ENCODE measurements around the gene GARIN5B.
"Not testable (repeated sequence)": the region's sequence is repeated elsewhere in the genome, so short reads cannot be mapped to it uniquely, and the experiment has no call there.

GARIN5B gene

GRCh38 chr19:55352040-55352439, 11.0 kb downstream of the GARIN5B start:
- no peak for DNase-seq (ENCODE audit: extremely low read depth in 1 of 2, low read depth in 1 of 2)

- no peak for DNase-seq (ENCODE audit: extremely low read depth in 1 of 2, low read depth in 1 of 2)
These were observed 12.3 kb downstream of the GARIN5B start for GRCh38 chr19:55350620-55351315.

- DNase-seq (ENCODE audit: extremely low read depth in 1 of 2, low read depth in 1 of 2): no peak
These were observed 14.6 kb downstream of the GARIN5B start for GRCh38 chr19:55348317-55349034.

- no peak for DNase-seq (ENCODE audit: extremely low read depth in 1 of 2, low read depth in 1 of 2)
These were observed 15.5 kb downstream of the GARIN5B start for GRCh38 chr19:55347442-55348009.

- DNase-seq (ENCODE audit: extremely low read depth in 1 of 2, low read depth in 1 of 2): no peak
These were observed 16.2 kb downstream of the GARIN5B start for GRCh38 chr19:55346725-55347441.

GRCh38 chr19:55345818-55346724, 17.0 kb downstream of the GARIN5B start:
- DNase-seq (ENCODE audit: extremely low read depth in 1 of 2, low read depth in 1 of 2): no peak

GRCh38 chr19:55345101-55345817, 17.8 kb downstream of the GARIN5B start:
- DNase-seq (ENCODE audit: extremely low read depth in 1 of 2, low read depth in 1 of 2): no peak

- DNase-seq (ENCODE audit: extremely low read depth in 1 of 2, low read depth in 1 of 2): no peak
These were observed 18.6 kb downstream of the GARIN5B start for GRCh38 chr19:55344444-55344843.

- DNase-seq (ENCODE audit: extremely low read depth in 1 of 2, low read depth in 1 of 2): no peak
These were observed 21.2 kb downstream of the GARIN5B start for GRCh38 chr19:55341595-55342531.

GRCh38 chr19:55341171-55341588, 21.9 kb downstream of the GARIN5B start:
- peak; percentile 50 to 71 for DNase-seq (ENCODE audit: extremely low read depth in 1 of 2, low read depth in 1 of 2)

- no peak for DNase-seq (ENCODE audit: extremely low read depth in 1 of 2, low read depth in 1 of 2)
These were observed 22.3 kb downstream of the GARIN5B start for GRCh38 chr19:55340784-55341147.

GRCh38 chr19:55339889-55340783, 22.9 kb downstream of the GARIN5B start:
- DNase-seq (ENCODE audit: extremely low read depth in 1 of 2, low read depth in 1 of 2): no peak

- DNase-seq (ENCODE audit: extremely low read depth in 1 of 2, low read depth in 1 of 2): peak; percentile 100
These were observed 23.8 kb downstream of the GARIN5B start, which contains the start of gene KMT5C for GRCh38 chr19:55339105-55339888. KMT5C (plus strand) TSS chr19:55339876; CDS start chr19:55341937, 2,061 bp downstream.

GRCh38 chr19:55336101-55336500, 27.0 kb downstream of the GARIN5B start:
- DNase-seq (ENCODE audit: extremely low read depth in 1 of 2, low read depth in 1 of 2): no peak

- DNase-seq (ENCODE audit: extremely low read depth in 1 of 2, low read depth in 1 of 2): no peak
These were observed 29.2 kb downstream of the GARIN5B start for GRCh38 chr19:55333870-55334269.

GRCh38 chr19:55329791-55330190, 33.3 kb downstream of the GARIN5B start:
- DNase-seq (ENCODE audit: extremely low read depth in 1 of 2, low read depth in 1 of 2): not testable (repeated sequence)
